22Rv1 (cell line): ENCODE data around the gene SMDT1.
"Not testable (repeated sequence)": the region's sequence is repeated elsewhere in the genome, so short reads cannot be mapped to it uniquely, and the experiment has no call there.

Source experiments
- CTCF ChIP-seq: fragments of 450-650 bp; IDR thresholded peaks from 2 replicates; pipeline ENCODE4 v1.5.1; 2017; ENCODE audit warnings: mild to moderate bottlenecking
- ZFX ChIP-seq: fragments of 450-650 bp; IDR thresholded peaks from 2 replicates; pipeline ENCODE4 v1.6.1; 2017; ENCODE audit warnings: antibody characterized with exemption, borderline replicate concordance

DNA sequence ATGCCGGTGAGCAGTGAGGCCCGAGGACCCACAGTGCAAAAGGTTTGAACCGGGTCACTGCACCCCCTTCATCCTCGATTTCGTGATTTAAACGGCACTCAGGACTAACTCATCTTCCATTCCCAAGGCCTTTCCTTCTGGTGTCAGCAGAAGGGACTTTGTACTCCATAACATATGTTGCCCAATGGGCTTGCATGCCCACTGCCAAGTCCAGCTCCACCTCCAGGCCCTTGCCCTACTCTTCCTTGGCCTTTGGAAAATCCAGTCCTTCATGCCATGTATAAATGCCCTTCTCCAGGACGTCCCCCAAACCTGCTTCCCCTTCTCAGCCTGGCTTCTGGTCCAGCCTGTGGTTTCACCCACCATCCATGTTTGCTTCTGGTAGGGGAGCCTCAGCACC, 50.7 kb downstream of the SMDT1 start:
- not testable (repeated sequence) for TF ChIP-seq CTCF, ZFX
